Natural killer cell (primary cell): ENCODE data around the gene RAB6B. TPM values are rescaled to one million over a fixed set of nuclear protein-coding genes. Genes with fewer than 3 reads are reported as not detected.

Experiments
- ATAC-seq, 3 donors: fragments of 150-1000 bp in 2 of 3; fragments of 200-7000 bp in 1 of 3; cut with Tn5 transposase; 1 replicate in 1 of 3; 2 replicates in 2 of 3; pipeline ENCODE4 v1.10.0; 2021; ENCODE audit warnings: mild to moderate bottlenecking in 2 of 3, moderate library complexity in 2 of 3
- DNase-seq, 2 donors: peaks; one replicate each; pipeline versions ENCODE4 v3.0.0 to v3.0.0-alpha.2; 2013 to 2021; ENCODE audit warnings: mixed read lengths in 1 of 2
- H3K27ac ChIP-seq: one replicate; pipeline ENCODE4 v1.5.1; 2013; ENCODE audit warnings: mild to moderate bottlenecking, low read length
- H3K27me3 ChIP-seq: one replicate; pipeline ENCODE4 v1.6.1; 2013; ENCODE audit warnings: low read length; ENCODE audit not compliant: control insufficient read depth, insufficient read depth
- H3K36me3 ChIP-seq: one replicate; pipeline ENCODE4 v1.6.1; 2013; ENCODE audit warnings: low read length; ENCODE audit not compliant: control insufficient read depth, insufficient read depth
- H3K4me1 ChIP-seq: one replicate; pipeline ENCODE4 v1.6.1; 2013; ENCODE audit warnings: low read length; ENCODE audit not compliant: control insufficient read depth, insufficient read depth
- H3K4me3 ChIP-seq: one replicate; pipeline ENCODE4 v1.5.1; 2013; ENCODE audit warnings: low read length
- H3K9me3 ChIP-seq: one replicate; pipeline ENCODE4 v1.6.1; 2013; ENCODE audit warnings: low read length; ENCODE audit not compliant: control insufficient read depth, insufficient read depth
- H3K27ac Mint-ChIP-seq, 2 donors: one replicate each; pipeline ENCODE4 v1.8.0; 2022; ENCODE audit warnings: mild to moderate bottlenecking in 2 of 2, mixed read lengths in 2 of 2, moderate library complexity in 1 of 2
- H3K27me3 Mint-ChIP-seq, 2 donors: one replicate each; pipeline ENCODE4 v1.8.0; 2022; ENCODE audit warnings: low read depth in 2 of 2, mixed read lengths in 2 of 2
- H3K36me3 Mint-ChIP-seq: one replicate; pipeline ENCODE4 v1.8.0; 2022; ENCODE audit warnings: mixed read lengths
- H3K4me1 Mint-ChIP-seq, 2 donors: one replicate each; pipeline ENCODE4 v1.8.0; 2022; ENCODE audit warnings: mixed read lengths in 2 of 2
- H3K4me3 Mint-ChIP-seq: one replicate; pipeline ENCODE4 v1.8.0; 2022; ENCODE audit warnings: mild to moderate bottlenecking, moderate library complexity, mixed read lengths
- H3K9me3 Mint-ChIP-seq, 2 donors: one replicate each; pipeline ENCODE4 v1.8.0; 2022; ENCODE audit warnings: mixed read lengths in 2 of 2
- CTCF ChIP-seq: fragments of 200-600 bp; IDR thresholded peaks from one replicate; pipeline ENCODE4 v1.8.0; 2022; ENCODE audit warnings: antibody characterized with exemption
- WGBS: methylation state at CpG from one replicate; pipeline ENCODE4 v1.1.7; 2013; ENCODE audit warnings: missing lambda C conversion rate; ENCODE audit not compliant: insufficient coverage; 5-methylcytosine and 5-hydroxymethylcytosine counted together
- intact Hi-C: fragments of 100-400 bp; cut with micrococcal nuclease; formaldehyde crosslinking; loops from one replicate; pipeline ENCODE4 v1.14.2; 2022
- total RNA-seq, 4 donors: library from RNA; stranded (reverse); fragments of 120-200 nt in 1 of 4; gene quantifications; one replicate each; pipeline versions ENCODE4 v1.2.3 to v1.2.4, GENCODE V29; 2013 to 2022

RAB6B gene
- total RNA-seq, 3 donors from 2014 or later (not counting 1 experiment from before 2014, with no cell fraction given): 1.4 to 2.7 (median 1.6) TPM

- H3K27ac Mint-ChIP-seq: no peak overlapping the region
- WGBS: 100% methylated on average over 1 of the region's 1 CpG
- no peak for TF ChIP-seq CTCF
- no peaks in the 10 kb centered on the region for H3K27me3 Mint-ChIP-seq
- peaks cover 6 to 11% of the 10 kb centered on the region in 2 donors for H3K4me1 Mint-ChIP-seq
- Histone ChIP-seq H3K36me3 (peaks cover 78% of the 10 kb centered on the region), H3K27ac (no peak overlapping the region), H3K4me3 (no peak overlapping the region), H3K9me3 (no peaks in the 10 kb centered on the region), H3K4me1 (no peaks in the 10 kb centered on the region), H3K27me3 (no peaks in the 10 kb centered on the region)
- ATAC-seq: no peak
- DNase-seq: no peak
- H3K9me3 Mint-ChIP-seq: no peaks in the 10 kb centered on the region
- H3K4me3 Mint-ChIP-seq: no peak overlapping the region
- peaks cover 14% of the 10 kb centered on the region for H3K36me3 Mint-ChIP-seq
- intact Hi-C loops: no loop called here
These were observed 82.8 kb downstream of the RAB6B start for GRCh38 chr3:133812872-133813271.

GRCh38 chr3:133805702-133806475 is 89.8 kb downstream of the RAB6B start, which contains the start of gene SRPRB:
Gene SRPRB, plus strand, starts transcription at chr3:133805815. Its CDS starts 34 bp downstream, at chr3:133805849.
- Mint-ChIP-seq H3K27me3 (peaks cover 18 to 24% of the 10 kb centered on the region in 2 donors), H3K9me3 (no peaks in the 10 kb centered on the region), H3K4me1 (peaks cover 15 to 17% of the 10 kb centered on the region in 2 donors), H3K4me3 (peak within 1 kb of the TSS; percentile 95), H3K27ac (peak within 1 kb of the TSS; percentile 90 to 96), H3K36me3 (no peaks in the 10 kb centered on the region)
- H3K4me3 ChIP-seq: peak within 1 kb of the TSS; percentile 89
- intact Hi-C loops: loop anchor here (1.0 to 10.0 kb wide), 3 partner anchors 144 to 1081 kb away; partner anchors contain the start of genes ANAPC13, CEP63 and NPHP3
- ATAC-seq (peak; percentile 95 to 98 (median 97)), DNase-seq (peak; percentile 87 to 98)
- no peaks in the 10 kb centered on the region for H3K27me3 ChIP-seq
- under 1% methylated on average over 53 of the region's 53 CpGs for WGBS
- no peak for TF ChIP-seq CTCF
- H3K27ac ChIP-seq: peak within 1 kb of the TSS; percentile 76
- peaks cover 25% of the 10 kb centered on the region for H3K36me3 ChIP-seq
- peaks cover 9% of the 10 kb centered on the region for H3K4me1 ChIP-seq
- no peaks in the 10 kb centered on the region for H3K9me3 ChIP-seq

DNA sequence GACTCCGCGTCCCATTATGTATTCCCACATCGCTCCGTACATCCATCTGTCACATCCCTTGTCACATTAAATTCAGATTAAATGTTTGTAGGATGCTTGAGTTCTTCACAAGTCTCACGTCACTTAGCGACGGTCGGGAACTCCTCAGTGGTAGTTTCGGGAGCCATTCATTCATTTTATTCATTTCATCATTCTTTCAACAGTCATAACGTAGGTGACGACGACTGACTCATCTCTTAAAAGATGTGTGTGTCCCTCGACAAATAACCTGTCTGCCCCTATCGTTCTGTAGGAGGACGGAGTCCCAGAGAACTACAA is 90.3 kb downstream of the RAB6B start:
- no peak for ATAC-seq
- intact Hi-C loops: loop anchor here (1.0 to 10.0 kb wide), 3 partner anchors 143 to 1081 kb away; partner anchors contain the start of genes ANAPC13, CEP63 and NPHP3
- Mint-ChIP-seq H3K9me3 (no peaks in the 10 kb centered on the region), H3K36me3 (no peaks in the 10 kb centered on the region), H3K27ac (peak overlapping the region; percentile 90 to 96), H3K27me3 (peaks cover 18 to 29% of the 10 kb centered on the region in 2 donors), H3K4me3 (peak overlapping the region; percentile 95), H3K4me1 (peaks cover 15 to 17% of the 10 kb centered on the region in 2 donors)
- TF ChIP-seq CTCF: no peak
- no peak for DNase-seq
- Histone ChIP-seq H3K9me3 (no peaks in the 10 kb centered on the region), H3K36me3 (peaks cover 21% of the 10 kb centered on the region), H3K27me3 (no peaks in the 10 kb centered on the region), H3K4me1 (peaks cover 9% of the 10 kb centered on the region), H3K27ac (peak overlapping the region; percentile 76), H3K4me3 (peak overlapping the region; percentile 89)
- WGBS: 20% methylated on average over 13 of the region's 15 CpGs
